Measurements from ENCODE around the gene FBRSL1. TPM values are rescaled to one million over a fixed set of nuclear protein-coding genes. Genes with fewer than 3 reads are reported as not detected.

Gene FBRSL1
- polyA plus RNA-seq, 1 of the 3 experiments (the other 2 are of a cell fraction), result 5.5 TPM

- TF ChIP-seq CTCF (IDR thresholded peaks at IDR 0.05), result no peak
- no peak for TF ChIP-seq RAD21 (IDR thresholded peaks at IDR 0.05; ENCODE audit: low read length)
Observed at GRCh38 chr12:132513458-132514135, 23.6 kb downstream of the FBRSL1 start (continued).

DNA sequence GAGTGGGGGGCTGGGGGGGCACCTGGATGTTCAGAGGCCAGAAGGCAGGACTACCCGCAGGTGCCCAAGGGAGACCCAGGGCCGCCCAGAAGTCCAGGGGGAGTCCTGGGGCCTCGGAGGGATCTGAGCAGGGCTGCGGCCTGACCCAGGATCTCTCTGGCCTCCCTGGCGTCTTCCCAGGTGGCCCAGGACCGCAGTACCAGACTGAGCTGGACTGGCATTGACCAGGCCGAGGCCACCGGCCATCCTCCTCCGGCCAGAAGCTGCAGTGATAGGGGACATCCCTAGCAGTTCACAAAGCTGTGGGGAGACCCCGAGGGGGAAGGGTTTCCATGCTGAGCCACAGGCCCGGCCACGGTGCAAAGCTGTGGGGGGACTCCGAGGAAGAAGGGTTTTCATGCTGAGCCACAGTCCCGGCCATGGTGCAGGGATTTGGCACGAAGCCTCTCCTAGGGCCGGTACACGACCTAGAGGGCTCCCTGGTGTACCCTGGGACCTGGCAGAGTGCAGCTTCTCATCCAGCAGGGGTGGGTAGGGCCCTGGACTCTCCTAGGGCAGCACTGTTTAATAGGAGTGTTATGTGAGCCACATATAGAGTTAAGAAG lies 24.4 kb downstream of the FBRSL1 start:
- no peaks in the 10 kb centered on the region for H3K27me3 ChIP-seq (ENCODE audit: insufficient read depth)
- no peak for TF ChIP-seq CTCF (IDR thresholded peaks at IDR 0.05)
- no peak for TF ChIP-seq YY1 (IDR thresholded peaks at IDR 0.05; ENCODE audit: low read depth)
- TF ChIP-seq RXRA (IDR thresholded peaks at IDR 0.05; ENCODE audit: borderline replicate concordance, low read depth), result no peak
- TF ChIP-seq USF1 (IDR thresholded peaks at IDR 0.05; ENCODE audit: borderline replicate concordance, low read depth), result no peak
- TF ChIP-seq MXI1 (IDR thresholded peaks at IDR 0.05; ENCODE audit: low read depth, low read length), result no peak
- no peak for TF ChIP-seq RCOR1 (IDR thresholded peaks at IDR 0.05; ENCODE audit: low read length)
- TF ChIP-seq, protein P1, sequence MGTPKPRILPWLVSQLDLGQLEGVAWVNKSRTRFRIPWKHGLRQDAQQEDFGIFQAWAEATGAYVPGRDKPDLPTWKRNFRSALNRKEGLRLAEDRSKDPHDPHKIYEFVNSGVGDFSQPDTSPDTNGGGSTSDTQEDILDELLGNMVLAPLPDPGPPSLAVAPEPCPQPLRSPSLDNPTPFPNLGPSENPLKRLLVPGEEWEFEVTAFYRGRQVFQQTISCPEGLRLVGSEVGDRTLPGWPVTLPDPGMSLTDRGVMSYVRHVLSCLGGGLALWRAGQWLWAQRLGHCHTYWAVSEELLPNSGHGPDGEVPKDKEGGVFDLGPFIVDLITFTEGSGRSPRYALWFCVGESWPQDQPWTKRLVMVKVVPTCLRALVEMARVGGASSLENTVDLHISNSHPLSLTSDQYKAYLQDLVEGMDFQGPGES (IDR thresholded peaks at IDR 0.05; ENCODE audit: low read depth, low read length), result no peak
- no peak for TF ChIP-seq GABPA (IDR thresholded peaks at IDR 0.05; ENCODE audit: low read depth)
- H3K9ac ChIP-seq, result no peak overlapping the region
- H3F3A ChIP-seq (replicated peaks; ENCODE audit: insufficient read depth), result no peaks in the 10 kb centered on the region
- ChIA-PET CTCF (interaction anchor here (0.8 to 2.9 kb wide), 4 partner anchors 10 to 99 kb away, joined by 3 to 17 read pairs (median 4); no protein-coding TSS in a partner anchor), POLR2A (no interaction called here)
- WGBS (ENCODE audit: low lambda C conversion rate), result 93% methylated on average over 11 of the region's 17 CpGs
- 0 out of 2 replicates have a peak, but pooled peaks cover 22% of the 10 kb centered on the region for H4K20me1 ChIP-seq (ENCODE audit: insufficient read depth)
- no peaks in the 10 kb centered on the region for H3K9me2 ChIP-seq
- H3K4me1 ChIP-seq (ENCODE audit: control insufficient read depth in 1 of 2, insufficient read depth in 2 of 2, low read depth in 1 of 2, low read length in 1 of 2), result no peaks in the 10 kb centered on the region; a peak in 1 of 4 replicates
- no peak overlapping the region for H3K27ac ChIP-seq (ENCODE audit: low read depth in 2 of 2, low read length in 1 of 2)
- H3K79me2 ChIP-seq (ENCODE audit: insufficient read depth), result no peaks in the 10 kb centered on the region
- H3K36me3 ChIP-seq (replicated peaks in 1 of 2; ENCODE audit: control insufficient read depth in 1 of 2, insufficient read depth in 2 of 2, low read length in 1 of 2), result peaks cover 4 to 8% of the 10 kb centered on the region in 2 experiments
- no peak overlapping the region for H3K4me2 ChIP-seq
- no peak for DNase-seq
- H2AFZ ChIP-seq (ENCODE audit: low read depth), result no peak overlapping the region
- H3K9me3 ChIP-seq, result no peaks in the 10 kb centered on the region
- H3K4me3 ChIP-seq (ENCODE audit: low read depth in 2 of 2, low read length in 1 of 2), result no peak overlapping the region

Measured in SK-N-SH (cell line).